ENCODE data around the gene C10orf67. TPM values are rescaled to one million over a fixed set of nuclear protein-coding genes. Genes with fewer than 3 reads are reported as not detected.

C10orf67 gene
- total RNA-seq, 2 experiments from 2014 or later, result not detected

- no peaks in the 10 kb centered on the region for H3K79me2 ChIP-seq (ENCODE audit: insufficient read depth, low read depth, low read length)
- TF ChIP-seq CTCF (conservative IDR thresholded peaks at IDR 0.05; ENCODE audit: low read length) (no peak), EZH2phosphoT487 (IDR thresholded peaks at IDR 0.05; ENCODE audit: borderline replicate concordance, low read depth, low read length) (no peak)
- no peak for DNase-seq (ENCODE audit: low spot score)
- H3K9me3 ChIP-seq (ENCODE audit: low read length), result no peaks in the 10 kb centered on the region
- BruUV-seq (replicated peaks), result no TSS peak
- H3K36me3 ChIP-seq (ENCODE audit: insufficient read depth, low read length), result no peaks in the 10 kb centered on the region
- POLR2A ChIA-PET, result no interaction called here
- intact Hi-C loops (cut with micrococcal nuclease; ENCODE audit: unreplicated experiment), result no loop called here
- H3K4me3 ChIP-seq (ENCODE audit: low read depth, low read length, poor library complexity, severe bottlenecking), result no peak overlapping the region
- no peak overlapping the region for H2AFZ ChIP-seq (ENCODE audit: low read length)
- no peak overlapping the region for H3K4me2 ChIP-seq (ENCODE audit: low read length)
- H4K20me1 ChIP-seq (ENCODE audit: insufficient read depth, low read length), result no peaks in the 10 kb centered on the region
- CTCF ChIA-PET (ENCODE audit: unreplicated experiment), result no interaction called here
- H3K9me2 ChIP-seq (ENCODE audit: insufficient read depth, low read length), result no peaks in the 10 kb centered on the region
- no peak overlapping the region for H3K27ac ChIP-seq (ENCODE audit: low read depth, low read length, poor library complexity, severe bottlenecking)
- H3K4me1 ChIP-seq (ENCODE audit: insufficient read depth, low read length, poor library complexity, severe bottlenecking), result no peaks in the 10 kb centered on the region
These were observed 5.7 kb downstream of the C10orf67 start for GRCh38 chr10:23338886-23339285.

GRCh38 chr10:23338155-23338828, 6.3 kb downstream of the C10orf67 start:
- Histone ChIP-seq H3K4me2 (ENCODE audit: low read length) (no peak overlapping the region), H3K4me1 (ENCODE audit: insufficient read depth, low read length, poor library complexity, severe bottlenecking) (no peaks in the 10 kb centered on the region), H4K20me1 (ENCODE audit: insufficient read depth, low read length) (no peaks in the 10 kb centered on the region), H3K27ac (ENCODE audit: low read depth, low read length, poor library complexity, severe bottlenecking) (no peak overlapping the region), H2AFZ (ENCODE audit: low read length) (no peak overlapping the region), H3K79me2 (ENCODE audit: insufficient read depth, low read depth, low read length) (no peaks in the 10 kb centered on the region), H3K36me3 (ENCODE audit: insufficient read depth, low read length) (no peaks in the 10 kb centered on the region), H3K4me3 (ENCODE audit: low read depth, low read length, poor library complexity, severe bottlenecking) (no peak overlapping the region), H3K9me2 (ENCODE audit: insufficient read depth, low read length) (no peaks in the 10 kb centered on the region), H3K9me3 (ENCODE audit: low read length) (no peaks in the 10 kb centered on the region)
- POLR2A ChIA-PET, result no interaction called here
- CTCF ChIA-PET (ENCODE audit: unreplicated experiment), result no interaction called here
- no TSS peak for BruUV-seq (replicated peaks)
- intact Hi-C loops (cut with micrococcal nuclease; ENCODE audit: unreplicated experiment), result no loop called here
- TF ChIP-seq EZH2phosphoT487 (IDR thresholded peaks at IDR 0.05; ENCODE audit: borderline replicate concordance, low read depth, low read length), result no peak
- no peak for TF ChIP-seq CTCF (conservative IDR thresholded peaks at IDR 0.05; ENCODE audit: low read length)
- no peak for DNase-seq (ENCODE audit: low spot score)

- no peaks in the 10 kb centered on the region for H3K4me1 ChIP-seq (ENCODE audit: insufficient read depth, low read length, poor library complexity, severe bottlenecking)
- no peak for DNase-seq (ENCODE audit: low spot score)
- H3K36me3 ChIP-seq (ENCODE audit: insufficient read depth, low read length), result no peaks in the 10 kb centered on the region
- no peaks in the 10 kb centered on the region for H3K9me2 ChIP-seq (ENCODE audit: insufficient read depth, low read length)
- H4K20me1 ChIP-seq (ENCODE audit: insufficient read depth, low read length), result no peaks in the 10 kb centered on the region
- no peak overlapping the region for H3K27ac ChIP-seq (ENCODE audit: low read depth, low read length, poor library complexity, severe bottlenecking)
- CTCF ChIA-PET (ENCODE audit: unreplicated experiment), result no interaction called here
- H2AFZ ChIP-seq (ENCODE audit: low read length), result no peak overlapping the region
- no peak for TF ChIP-seq EZH2phosphoT487 (IDR thresholded peaks at IDR 0.05; ENCODE audit: borderline replicate concordance, low read depth, low read length)
- TF ChIP-seq CTCF (conservative IDR thresholded peaks at IDR 0.05; ENCODE audit: low read length), result no peak
- no peak overlapping the region for H3K4me2 ChIP-seq (ENCODE audit: low read length)
- intact Hi-C loops (cut with micrococcal nuclease; ENCODE audit: unreplicated experiment), result no loop called here
- H3K79me2 ChIP-seq (ENCODE audit: insufficient read depth, low read depth, low read length), result no peaks in the 10 kb centered on the region
- BruUV-seq (replicated peaks), result no TSS peak
- H3K4me3 ChIP-seq (ENCODE audit: low read depth, low read length, poor library complexity, severe bottlenecking), result no peak overlapping the region
- H3K9me3 ChIP-seq (ENCODE audit: low read length), result no peaks in the 10 kb centered on the region
- POLR2A ChIA-PET, result interaction anchor here (0.9 kb wide), 1 partner anchor 9 kb away, joined by 3 read pairs; no protein-coding TSS in a partner anchor
These were observed 7.0 kb downstream of the C10orf67 start for GRCh38 chr10:23337616-23338015.

Measured in OCI-LY7 (cell line).